ENCODE measurements around the gene AP1G2. TPM values are rescaled to one million over a fixed set of nuclear protein-coding genes. Genes with fewer than 3 reads are reported as not detected.

The AP1G2 gene
- total and polyA plus RNA-seq, 2 of the 13 experiments (the other 11 are each of a cell fraction or from before 2014, with no cell fraction given) = 96.9 to 611 TPM

DNA sequence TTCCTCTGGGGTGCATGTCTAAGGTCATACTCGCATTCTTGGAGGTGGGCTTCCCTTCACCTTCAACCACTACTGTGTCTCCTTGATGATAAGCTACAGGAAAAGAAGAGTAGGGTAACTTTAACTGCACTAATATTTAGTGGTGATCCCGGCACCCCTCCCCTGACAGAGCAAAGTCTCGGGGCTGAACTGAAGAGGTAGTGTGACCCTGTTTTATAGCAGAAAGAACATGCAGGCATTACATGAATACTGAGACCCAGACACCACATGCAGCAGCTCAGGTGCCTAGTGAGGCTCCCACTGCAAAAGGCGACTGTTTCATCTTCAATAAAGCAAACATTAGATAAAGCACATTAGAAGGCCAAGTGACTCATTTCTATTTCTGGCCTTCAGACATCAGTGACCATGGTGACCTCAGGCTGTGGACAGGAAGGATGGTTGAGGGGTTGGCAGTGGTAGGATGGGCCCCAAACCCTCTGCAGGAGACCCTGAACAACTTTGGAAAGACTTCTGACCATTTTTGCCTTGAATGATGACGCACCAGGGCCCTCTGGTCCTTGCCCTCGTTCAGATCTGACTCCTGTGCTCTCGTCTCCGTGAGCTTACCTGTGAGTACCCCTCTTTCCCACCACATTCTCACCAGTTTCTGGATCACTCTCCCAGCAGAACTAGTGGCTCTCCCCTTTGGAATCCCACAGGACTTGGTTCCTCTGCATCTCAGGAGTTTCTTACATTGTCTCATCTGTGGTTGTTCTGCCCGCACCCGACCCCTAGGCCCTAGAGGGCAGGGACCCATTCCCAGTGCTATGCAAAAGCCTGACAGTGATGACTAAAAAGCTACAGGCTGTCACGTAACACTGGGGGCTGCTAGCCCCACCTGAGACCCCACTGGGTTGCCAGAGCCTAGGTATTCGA is 34.8 kb upstream of the AP1G2 start (continued):
- TF ChIP-seq, protein P1, sequence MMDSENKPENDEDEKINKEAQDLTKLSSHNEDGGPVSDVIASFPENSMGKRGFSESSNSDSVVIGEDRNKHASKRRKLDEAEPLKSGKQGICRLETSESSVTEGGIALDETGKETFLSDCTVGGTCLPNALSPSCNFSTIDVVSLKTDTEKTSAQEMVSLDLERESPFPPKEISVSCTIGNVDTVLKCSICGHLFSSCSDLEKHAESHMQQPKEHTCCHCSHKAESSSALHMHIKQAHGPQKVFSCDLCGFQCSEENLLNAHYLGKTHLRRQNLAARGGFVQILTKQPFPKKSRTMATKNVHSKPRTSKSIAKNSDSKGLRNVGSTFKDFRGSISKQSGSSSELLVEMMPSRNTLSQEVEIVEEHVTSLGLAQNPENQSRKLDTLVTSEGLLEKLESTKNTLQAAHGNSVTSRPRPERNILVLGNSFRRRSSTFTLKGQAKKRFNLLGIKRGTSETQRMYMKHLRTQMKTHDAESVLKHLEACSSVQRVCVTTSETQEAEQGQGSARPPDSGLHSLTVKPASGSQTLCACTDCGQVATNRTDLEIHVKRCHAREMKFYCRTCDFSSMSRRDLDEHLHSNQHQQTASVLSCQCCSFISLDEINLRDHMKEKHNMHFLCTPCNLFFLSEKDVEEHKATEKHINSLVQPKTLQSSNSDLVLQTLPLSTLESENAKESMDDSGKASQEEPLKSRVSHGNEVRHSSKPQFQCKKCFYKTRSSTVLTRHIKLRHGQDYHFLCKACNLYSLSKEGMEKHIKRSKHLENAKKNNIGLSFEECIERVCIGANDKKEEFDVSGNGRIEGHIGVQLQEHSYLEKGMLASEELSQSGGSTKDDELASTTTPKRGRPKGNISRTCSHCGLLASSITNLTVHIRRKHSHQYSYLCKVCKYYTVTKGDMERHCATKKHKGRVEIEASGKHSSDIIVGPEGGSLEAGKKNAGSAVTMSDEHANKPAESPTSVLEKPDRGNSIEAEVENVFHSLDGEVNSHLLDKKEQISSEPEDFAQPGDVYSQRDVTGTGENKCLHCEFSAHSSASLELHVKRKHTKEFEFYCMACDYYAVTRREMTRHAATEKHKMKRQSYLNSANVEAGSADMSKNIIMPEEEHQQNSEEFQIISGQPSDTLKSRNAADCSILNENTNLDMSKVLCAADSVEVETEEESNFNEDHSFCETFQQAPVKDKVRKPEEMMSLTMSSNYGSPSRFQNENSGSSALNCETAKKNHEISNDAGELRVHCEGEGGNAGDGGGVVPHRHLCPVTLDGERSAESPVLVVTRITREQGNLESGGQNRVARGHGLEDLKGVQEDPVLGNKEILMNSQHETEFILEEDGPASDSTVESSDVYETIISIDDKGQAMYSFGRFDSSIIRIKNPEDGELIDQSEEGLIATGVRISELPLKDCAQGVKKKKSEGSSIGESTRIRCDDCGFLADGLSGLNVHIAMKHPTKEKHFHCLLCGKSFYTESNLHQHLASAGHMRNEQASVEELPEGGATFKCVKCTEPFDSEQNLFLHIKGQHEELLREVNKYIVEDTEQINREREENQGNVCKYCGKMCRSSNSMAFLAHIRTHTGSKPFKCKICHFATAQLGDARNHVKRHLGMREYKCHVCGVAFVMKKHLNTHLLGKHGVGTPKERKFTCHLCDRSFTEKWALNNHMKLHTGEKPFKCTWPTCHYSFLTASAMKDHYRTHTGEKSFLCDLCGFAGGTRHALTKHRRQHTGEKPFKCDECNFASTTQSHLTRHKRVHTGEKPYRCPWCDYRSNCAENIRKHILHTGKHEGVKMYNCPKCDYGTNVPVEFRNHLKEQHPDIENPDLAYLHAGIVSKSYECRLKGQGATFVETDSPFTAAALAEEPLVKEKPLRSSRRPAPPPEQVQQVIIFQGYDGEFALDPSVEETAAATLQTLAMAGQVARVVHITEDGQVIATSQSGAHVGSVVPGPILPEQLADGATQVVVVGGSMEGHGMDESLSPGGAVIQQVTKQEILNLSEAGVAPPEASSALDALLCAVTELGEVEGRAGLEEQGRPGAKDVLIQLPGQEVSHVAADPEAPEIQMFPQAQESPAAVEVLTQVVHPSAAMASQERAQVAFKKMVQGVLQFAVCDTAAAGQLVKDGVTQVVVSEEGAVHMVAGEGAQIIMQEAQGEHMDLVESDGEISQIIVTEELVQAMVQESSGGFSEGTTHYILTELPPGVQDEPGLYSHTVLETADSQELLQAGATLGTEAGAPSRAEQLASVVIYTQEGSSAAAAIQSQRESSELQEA (CRISPR knock-in tag; IDR thresholded peaks at IDR 0.05; ENCODE audit: not compliant biosample characterization) = peak; percentile 75
- TF ChIP-seq ZNF644 (CRISPR knock-in tag; IDR thresholded peaks at IDR 0.05; ENCODE audit: low read depth) (peak; percentile 88), POLR2AphosphoS5 (IDR thresholded peaks at IDR 0.05; ENCODE audit: low read depth, low read length) (no peak), TOPORS (CRISPR knock-in tag; IDR thresholded peaks at IDR 0.05) (no peak), KAT8 (CRISPR knock-in tag; IDR thresholded peaks at IDR 0.05) (peak; percentile 84), BCL6 (CRISPR knock-in tag; IDR thresholded peaks at IDR 0.05) (peak; percentile 82), SIN3B (IDR thresholded peaks at IDR 0.05; ENCODE audit: low read length) (no peak), ZNF614 (CRISPR knock-in tag; IDR thresholded peaks at IDR 0.05; ENCODE audit: borderline replicate concordance) (peak; percentile 100), ZNF737 (CRISPR knock-in tag; IDR thresholded peaks at IDR 0.05; ENCODE audit: borderline replicate concordance) (no peak), ZNF720 (CRISPR knock-in tag; IDR thresholded peaks at IDR 0.05) (no peak), ZKSCAN8 (CRISPR knock-in tag; IDR thresholded peaks at IDR 0.05; ENCODE audit: borderline replicate concordance) (peak; percentile 81; the same call in 1 of the 2 replicates), SRSF4 (IDR thresholded peaks at IDR 0.05; ENCODE audit: low read depth, low read length, poor library complexity, severe bottlenecking) (no peak), HMG20B (CRISPR knock-in tag; conservative IDR thresholded peaks at IDR 0.05) (peak; percentile 80; the same call in 1 of the 2 replicates)
- TF ChIP-seq, protein P2, sequence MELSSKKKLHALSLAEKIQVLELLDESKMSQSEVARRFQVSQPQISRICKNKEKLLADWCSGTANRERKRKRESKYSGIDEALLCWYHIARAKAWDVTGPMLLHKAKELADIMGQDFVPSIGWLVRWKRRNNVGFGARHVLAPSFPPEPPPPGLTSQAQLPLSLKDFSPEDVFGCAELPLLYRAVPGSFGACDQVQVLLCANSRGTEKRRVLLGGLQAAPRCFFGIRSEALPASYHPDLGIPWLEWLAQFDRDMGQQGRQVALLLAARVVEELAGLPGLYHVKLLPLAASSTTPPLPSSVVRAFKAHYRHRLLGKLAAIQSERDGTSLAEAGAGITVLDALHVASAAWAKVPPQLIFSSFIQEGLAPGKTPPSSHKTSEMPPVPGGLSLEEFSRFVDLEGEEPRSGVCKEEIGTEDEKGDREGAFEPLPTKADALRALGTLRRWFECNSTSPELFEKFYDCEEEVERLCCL (CRISPR knock-in tag; IDR thresholded peaks at IDR 0.05; ENCODE audit: borderline replicate concordance) = no peak
- TF ChIP-seq, protein P3, sequence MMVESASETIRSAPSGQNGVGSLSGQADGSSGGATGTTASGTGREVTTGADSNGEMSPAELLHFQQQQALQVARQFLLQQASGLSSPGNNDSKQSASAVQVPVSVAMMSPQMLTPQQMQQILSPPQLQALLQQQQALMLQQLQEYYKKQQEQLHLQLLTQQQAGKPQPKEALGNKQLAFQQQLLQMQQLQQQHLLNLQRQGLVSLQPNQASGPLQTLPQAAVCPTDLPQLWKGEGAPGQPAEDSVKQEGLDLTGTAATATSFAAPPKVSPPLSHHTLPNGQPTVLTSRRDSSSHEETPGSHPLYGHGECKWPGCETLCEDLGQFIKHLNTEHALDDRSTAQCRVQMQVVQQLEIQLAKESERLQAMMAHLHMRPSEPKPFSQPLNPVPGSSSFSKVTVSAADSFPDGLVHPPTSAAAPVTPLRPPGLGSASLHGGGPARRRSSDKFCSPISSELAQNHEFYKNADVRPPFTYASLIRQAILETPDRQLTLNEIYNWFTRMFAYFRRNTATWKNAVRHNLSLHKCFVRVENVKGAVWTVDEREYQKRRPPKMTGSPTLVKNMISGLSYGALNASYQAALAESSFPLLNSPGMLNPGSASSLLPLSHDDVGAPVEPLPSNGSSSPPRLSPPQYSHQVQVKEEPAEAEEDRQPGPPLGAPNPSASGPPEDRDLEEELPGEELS (CRISPR knock-in tag; IDR thresholded peaks at IDR 0.05) = peak; percentile 88
- TF ChIP-seq, protein P4, sequence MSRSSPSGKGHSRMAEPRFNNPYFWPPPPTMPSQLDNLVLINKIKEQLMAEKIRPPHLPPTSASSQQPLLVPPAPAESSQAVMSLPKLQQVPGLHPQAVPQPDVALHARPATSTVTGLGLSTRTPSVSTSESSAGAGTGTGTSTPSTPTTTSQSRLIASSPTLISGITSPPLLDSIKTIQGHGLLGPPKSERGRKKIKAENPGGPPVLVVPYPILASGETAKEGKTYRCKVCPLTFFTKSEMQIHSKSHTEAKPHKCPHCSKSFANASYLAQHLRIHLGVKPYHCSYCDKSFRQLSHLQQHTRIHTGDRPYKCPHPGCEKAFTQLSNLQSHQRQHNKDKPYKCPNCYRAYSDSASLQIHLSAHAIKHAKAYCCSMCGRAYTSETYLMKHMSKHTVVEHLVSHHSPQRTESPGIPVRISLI (CRISPR knock-in tag; IDR thresholded peaks at IDR 0.05; ENCODE audit: borderline replicate concordance) = 0 out of 2 replicates have a peak, but pooled peaks have one; percentile 12
